ENCODE data around the gene CA10.

Gene CA10

GRCh38 chr17:51857052-51857597, 301.4 kb downstream of the CA10 start:
- TF ChIP-seq, protein P1, sequence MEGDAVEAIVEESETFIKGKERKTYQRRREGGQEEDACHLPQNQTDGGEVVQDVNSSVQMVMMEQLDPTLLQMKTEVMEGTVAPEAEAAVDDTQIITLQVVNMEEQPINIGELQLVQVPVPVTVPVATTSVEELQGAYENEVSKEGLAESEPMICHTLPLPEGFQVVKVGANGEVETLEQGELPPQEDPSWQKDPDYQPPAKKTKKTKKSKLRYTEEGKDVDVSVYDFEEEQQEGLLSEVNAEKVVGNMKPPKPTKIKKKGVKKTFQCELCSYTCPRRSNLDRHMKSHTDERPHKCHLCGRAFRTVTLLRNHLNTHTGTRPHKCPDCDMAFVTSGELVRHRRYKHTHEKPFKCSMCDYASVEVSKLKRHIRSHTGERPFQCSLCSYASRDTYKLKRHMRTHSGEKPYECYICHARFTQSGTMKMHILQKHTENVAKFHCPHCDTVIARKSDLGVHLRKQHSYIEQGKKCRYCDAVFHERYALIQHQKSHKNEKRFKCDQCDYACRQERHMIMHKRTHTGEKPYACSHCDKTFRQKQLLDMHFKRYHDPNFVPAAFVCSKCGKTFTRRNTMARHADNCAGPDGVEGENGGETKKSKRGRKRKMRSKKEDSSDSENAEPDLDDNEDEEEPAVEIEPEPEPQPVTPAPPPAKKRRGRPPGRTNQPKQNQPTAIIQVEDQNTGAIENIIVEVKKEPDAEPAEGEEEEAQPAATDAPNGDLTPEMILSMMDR (IDR thresholded peaks at IDR 0.05; ENCODE audit: low read depth, low read length), result no peak
- no peak overlapping the region for H3K4me3 ChIP-seq (ENCODE audit: low read depth, low read length)

DNA sequence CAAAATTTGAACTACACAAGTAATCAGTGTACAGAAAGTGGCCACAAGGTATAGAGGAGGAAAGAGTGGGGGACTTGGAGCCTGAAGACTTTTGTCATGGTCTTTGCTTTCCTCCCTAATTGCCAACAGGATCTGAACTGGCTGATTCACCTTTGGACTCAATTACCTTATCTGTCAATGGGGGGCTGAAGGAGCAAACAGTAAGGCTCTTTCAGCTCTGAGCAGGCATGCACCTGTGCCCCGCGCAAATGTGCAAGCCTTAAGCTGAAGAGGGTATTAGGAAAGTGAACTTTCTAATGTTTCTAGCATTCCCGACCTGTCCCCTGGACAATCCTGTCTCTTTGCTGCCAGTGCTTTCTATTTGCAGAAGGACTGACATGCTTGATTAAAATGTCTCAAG, 302.7 kb downstream of the CA10 start:
- TF ChIP-seq, protein P1 (IDR thresholded peaks at IDR 0.05; ENCODE audit: low read depth, low read length), result no peak
- no peak overlapping the region for H3K4me3 ChIP-seq (ENCODE audit: low read depth, low read length)

- H3K4me3 ChIP-seq (ENCODE audit: low read depth, low read length), result no peak overlapping the region
- TF ChIP-seq, protein P1 (IDR thresholded peaks at IDR 0.05; ENCODE audit: low read depth, low read length), result no peak
Observed at GRCh38 chr17:51853857-51854256, 304.7 kb downstream of the CA10 start.

GRCh38 chr17:51852603-51853002, 305.9 kb downstream of the CA10 start:
- H3K4me3 ChIP-seq (ENCODE audit: low read depth, low read length), result no peak overlapping the region
- TF ChIP-seq, protein P1 (IDR thresholded peaks at IDR 0.05; ENCODE audit: low read depth, low read length), result no peak

DNA sequence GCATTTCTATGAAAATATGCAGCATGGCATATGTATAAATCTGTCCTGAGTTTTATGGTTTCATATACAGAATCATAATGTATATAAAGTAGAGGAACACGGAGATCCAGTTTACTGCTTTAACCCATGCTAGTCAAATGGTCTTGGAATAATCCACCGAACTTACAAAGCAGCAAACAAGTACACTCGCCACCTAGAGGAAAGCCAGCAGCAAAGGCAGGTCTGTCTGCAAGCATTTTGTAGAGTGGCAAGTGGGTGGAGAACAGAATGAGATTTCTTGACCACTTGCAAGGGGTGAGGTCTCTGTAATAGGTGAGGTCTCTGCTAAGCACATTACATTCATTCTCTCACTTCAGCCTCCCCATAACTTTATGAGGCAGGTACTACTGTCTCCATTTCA, 308.3 kb downstream of the CA10 start:
- TF ChIP-seq, protein P1 (IDR thresholded peaks at IDR 0.05; ENCODE audit: low read depth, low read length), result no peak
- no peak overlapping the region for H3K4me3 ChIP-seq (ENCODE audit: low read depth, low read length)

DNA sequence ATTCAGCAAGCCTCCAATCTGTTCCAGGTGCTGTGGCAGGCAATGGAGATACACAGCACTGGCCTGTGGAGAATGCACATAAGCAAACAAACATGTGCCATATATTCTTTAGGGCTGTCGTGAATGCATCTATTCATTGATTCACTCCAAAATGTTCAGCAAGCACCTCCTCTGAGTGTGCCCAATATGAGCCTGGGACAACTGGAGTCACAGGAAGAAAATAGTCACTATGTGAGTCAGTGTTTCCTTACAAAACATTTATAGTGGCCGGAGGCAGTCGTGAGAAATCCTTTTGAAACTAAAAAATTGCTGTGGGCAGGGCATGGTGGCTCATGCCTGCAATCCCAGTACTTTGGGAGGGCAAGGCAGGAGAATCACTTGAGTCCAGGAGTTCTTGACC, 310.1 kb downstream of the CA10 start:
- TF ChIP-seq, protein P1 (IDR thresholded peaks at IDR 0.05; ENCODE audit: low read depth, low read length), result no peak
- H3K4me3 ChIP-seq (ENCODE audit: low read depth, low read length), result no peak overlapping the region

DNA sequence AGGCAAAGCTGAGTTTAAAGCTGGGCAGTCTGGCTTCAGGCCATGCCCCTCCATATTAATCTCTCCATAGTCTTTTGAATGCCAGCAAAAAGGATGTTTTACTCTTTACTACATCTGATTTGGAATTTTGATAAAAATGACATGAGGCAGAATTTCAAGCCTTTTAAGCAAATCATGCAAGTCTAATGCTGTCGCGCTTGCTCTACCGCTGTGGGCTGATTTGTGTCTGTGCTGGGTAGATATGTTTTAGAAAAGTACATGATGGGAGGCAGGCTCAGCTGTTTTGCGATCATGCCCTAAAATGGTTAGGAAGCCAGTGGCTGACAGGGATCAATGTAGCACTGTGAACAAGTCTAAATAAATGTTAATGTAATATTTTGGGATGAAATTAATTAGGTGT, 311.9 kb downstream of the CA10 start:
- no peak overlapping the region for H3K4me3 ChIP-seq (ENCODE audit: low read depth, low read length)
- TF ChIP-seq, protein P1 (IDR thresholded peaks at IDR 0.05; ENCODE audit: low read depth, low read length), result no peak

Measured in WI38 (cell line).